AG09309 (cell line): ENCODE results near the gene ADK.

Experiments
- DNase-seq: peaks from one replicate; pipeline ENCODE4 v3.0.0-alpha.2; 2010; ENCODE audit warnings: low read depth
- H3K4me3 ChIP-seq: 2 replicates; pipeline ENCODE4 v1.5.1; 2011; ENCODE audit warnings: mild to moderate bottlenecking, low read depth, low read length, moderate library complexity; ENCODE audit not compliant: control insufficient read depth
- TF ChIP-seq, protein P1 (sequence below): IDR thresholded peaks from 2 replicates; pipeline ENCODE4 v1.5.1; 2011; ENCODE audit warnings: mild to moderate bottlenecking, low read depth, low read length, inconsistent platforms; ENCODE audit not compliant: insufficient read depth, control insufficient read depth; ENCODE audit errors: missing control alignments

ADK gene

DNA sequence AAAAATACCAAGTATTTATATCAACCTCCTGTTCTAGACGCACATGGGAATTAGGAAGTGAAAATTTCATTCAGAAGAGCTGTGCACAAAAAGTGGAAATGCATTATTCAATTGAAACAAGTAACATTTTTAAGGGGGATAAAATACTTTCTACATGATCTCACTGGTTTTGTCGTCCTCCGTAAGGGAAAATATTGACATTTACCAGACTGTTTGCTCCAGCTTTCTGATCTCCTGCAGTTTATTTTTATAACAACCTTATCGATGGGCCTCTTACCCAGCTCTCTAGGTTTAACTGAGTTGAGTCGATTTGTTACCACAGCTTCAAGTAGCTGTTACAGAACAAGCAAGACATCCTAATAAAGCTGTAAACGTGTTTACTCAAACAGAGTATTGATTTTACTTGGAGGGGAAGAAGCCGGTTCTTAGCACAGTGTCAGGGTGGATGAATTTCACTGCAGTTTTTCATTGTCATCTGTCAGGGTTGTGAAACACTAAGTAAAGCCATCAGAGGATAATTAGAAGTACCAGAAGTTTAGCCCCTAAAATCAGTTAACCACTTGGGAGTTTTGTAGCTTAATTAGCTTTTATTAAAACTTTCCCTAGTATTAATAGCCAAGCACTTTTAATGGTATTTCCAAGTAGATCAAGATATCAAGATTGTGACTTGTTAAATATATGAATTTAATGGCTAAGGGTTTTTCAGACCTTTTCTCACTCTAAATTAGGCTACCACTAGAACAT is 532.8 kb downstream of the ADK start:
- H3K4me3 ChIP-seq = no peak overlapping the region
- no peak for DNase-seq
- TF ChIP-seq, protein P1, sequence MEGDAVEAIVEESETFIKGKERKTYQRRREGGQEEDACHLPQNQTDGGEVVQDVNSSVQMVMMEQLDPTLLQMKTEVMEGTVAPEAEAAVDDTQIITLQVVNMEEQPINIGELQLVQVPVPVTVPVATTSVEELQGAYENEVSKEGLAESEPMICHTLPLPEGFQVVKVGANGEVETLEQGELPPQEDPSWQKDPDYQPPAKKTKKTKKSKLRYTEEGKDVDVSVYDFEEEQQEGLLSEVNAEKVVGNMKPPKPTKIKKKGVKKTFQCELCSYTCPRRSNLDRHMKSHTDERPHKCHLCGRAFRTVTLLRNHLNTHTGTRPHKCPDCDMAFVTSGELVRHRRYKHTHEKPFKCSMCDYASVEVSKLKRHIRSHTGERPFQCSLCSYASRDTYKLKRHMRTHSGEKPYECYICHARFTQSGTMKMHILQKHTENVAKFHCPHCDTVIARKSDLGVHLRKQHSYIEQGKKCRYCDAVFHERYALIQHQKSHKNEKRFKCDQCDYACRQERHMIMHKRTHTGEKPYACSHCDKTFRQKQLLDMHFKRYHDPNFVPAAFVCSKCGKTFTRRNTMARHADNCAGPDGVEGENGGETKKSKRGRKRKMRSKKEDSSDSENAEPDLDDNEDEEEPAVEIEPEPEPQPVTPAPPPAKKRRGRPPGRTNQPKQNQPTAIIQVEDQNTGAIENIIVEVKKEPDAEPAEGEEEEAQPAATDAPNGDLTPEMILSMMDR = no peak

DNA sequence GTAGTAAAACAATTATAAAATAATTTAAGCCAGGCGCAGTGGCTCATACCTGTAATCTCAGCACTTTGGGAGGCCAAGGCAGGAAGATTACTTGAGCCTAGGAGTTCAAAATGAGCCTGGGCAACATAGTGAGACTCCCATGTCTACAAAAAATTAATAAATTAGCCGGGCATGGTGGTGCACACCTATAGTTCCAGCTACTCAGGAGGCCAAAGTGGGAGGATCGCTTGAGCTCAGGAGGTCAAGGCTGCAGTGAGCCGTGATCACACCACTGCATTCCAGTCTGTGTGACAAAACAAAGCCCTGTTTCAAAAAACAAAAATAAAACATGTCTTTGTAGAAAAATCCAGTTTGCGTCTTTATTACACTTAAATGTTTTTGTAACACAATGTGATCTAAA is 533.4 kb downstream of the ADK start:
- TF ChIP-seq, protein P1 = no peak
- no peak overlapping the region for H3K4me3 ChIP-seq
- no peak for DNase-seq

DNA sequence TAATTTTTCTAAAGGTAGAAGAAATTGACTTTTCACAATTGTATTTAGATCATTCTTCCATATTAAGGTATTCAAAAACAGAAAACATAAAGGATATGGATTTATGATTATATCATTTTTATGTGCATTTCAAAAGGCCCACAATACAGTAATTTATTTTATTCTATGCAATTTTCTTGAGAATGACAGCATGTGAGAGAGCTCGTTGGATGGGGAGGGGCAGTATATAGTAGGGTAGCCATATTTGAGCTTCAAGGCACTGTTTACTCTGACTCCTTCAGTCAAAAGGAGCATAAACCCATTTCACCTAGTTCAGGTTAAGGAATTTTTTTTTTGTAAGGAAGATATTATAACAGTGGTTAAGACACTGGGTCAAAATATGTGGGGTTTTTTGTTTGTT is 534.5 kb downstream of the ADK start:
- H3K4me3 ChIP-seq = no peak overlapping the region
- DNase-seq = no peak
- TF ChIP-seq, protein P1 = no peak

DNA sequence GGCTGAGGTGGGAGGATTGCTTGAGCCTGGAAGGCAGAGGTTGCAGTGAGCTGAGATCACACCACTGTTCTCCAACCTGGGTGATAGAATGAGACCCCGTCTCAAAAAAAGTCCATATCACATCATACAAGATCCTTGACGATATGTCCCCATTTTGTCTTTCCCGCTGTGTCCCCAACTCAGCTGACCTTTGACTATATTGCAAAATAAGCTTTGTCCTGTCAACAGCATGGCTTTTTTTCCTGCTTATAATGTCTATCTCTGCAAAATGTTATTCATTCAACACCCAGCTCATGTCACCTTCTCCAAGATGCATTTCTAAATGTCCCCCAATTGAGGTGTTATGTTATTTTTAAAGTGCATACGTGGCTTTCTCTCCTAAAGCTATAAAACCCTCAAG is 539.4 kb downstream of the ADK start:
- no peak overlapping the region for H3K4me3 ChIP-seq
- DNase-seq = no peak
- TF ChIP-seq, protein P1 = no peak

DNA sequence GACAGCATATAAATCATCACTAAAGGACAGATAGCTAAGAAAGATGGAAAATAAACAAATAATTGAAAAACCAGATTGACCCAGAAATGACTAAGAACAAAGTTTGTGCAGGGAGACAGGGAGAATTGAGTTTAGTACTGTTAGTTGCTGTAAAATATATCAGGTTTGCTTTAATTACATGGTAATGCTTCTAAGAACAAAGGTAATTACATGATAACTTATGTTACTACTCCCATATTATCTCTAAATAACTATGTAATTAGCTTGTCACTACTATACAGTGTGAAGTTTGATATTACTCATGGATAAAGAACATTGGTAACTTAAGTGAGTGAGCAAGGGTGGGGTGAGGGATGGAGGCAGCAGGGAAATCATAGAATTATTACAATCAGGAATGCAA is 540.1 kb downstream of the ADK start:
- no peak for DNase-seq
- no peak overlapping the region for H3K4me3 ChIP-seq
- TF ChIP-seq, protein P1 = no peak

DNA sequence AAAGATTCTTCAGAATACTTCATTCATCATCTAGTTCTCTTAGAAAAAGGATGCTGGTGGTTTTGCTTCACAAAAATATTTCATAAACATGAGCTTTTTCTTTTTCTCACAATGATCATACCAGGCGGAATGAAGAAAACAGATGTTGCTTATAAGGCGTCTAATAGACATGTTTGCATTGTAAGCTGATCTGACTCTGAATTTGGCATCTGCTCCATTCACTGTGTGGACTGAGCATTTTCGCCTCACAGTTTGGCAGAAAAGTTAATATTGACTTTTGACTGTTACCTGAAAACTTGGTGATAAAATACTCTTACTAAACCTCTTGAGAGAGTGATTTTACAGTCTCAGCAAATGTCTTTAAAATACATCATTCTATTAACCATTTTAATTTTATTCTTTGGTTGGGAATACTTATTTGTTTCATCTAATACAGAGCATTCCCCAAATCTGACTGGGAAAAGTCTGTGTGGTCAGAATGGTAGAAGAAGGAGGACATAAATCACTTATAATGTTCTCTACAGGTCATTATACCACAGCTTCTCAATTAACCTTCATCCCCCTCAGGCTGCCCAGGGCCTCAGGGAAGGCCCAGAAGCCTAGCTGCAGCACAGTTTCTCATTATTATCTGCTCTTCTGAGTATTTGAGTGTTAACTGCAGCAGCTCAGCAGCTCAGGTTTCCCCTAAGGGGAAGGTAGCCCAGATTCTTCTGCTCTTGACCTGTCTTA is 553.8 kb downstream of the ADK start:
- no peak overlapping the region for H3K4me3 ChIP-seq
- TF ChIP-seq, protein P1 = no peak
- no peak for DNase-seq
